Bronchial epithelial cell (primary cell): ENCODE data around the gene FARP1. TPM values are rescaled to one million over a fixed set of nuclear protein-coding genes. Genes with fewer than 3 reads are reported as not detected.
A peak's percentile ranks its signal among the peaks of the same experiment; 100 is the strongest.

Source experiments
- DNase-seq: peaks from one replicate; pipeline ENCODE4 v3.0.0-alpha.2; 2010; ENCODE audit warnings: low read depth
- FAIRE-seq: peaks from 2 replicates; lab custom pipeline; 2011; peaks lifted over from hg19 to GRCh38; lab: Jason Lieb, UNC
- H3K27me3 ChIP-seq: 2 replicates; pipeline ENCODE4 v1.5.1; 2011; ENCODE audit warnings: low read length; ENCODE audit not compliant: control insufficient read depth, insufficient read depth
- H3K36me3 ChIP-seq: 2 replicates; pipeline ENCODE4 v1.5.1; 2011; ENCODE audit warnings: low read length; ENCODE audit not compliant: control insufficient read depth, insufficient read depth
- H3K4me3 ChIP-seq: 2 replicates; pipeline ENCODE4 v1.5.1; 2011; ENCODE audit warnings: mild to moderate bottlenecking, low read depth, low read length, control low read depth
- total RNA-seq: library from RNA; depleted of rRNA; stranded (reverse); fragments of >200 nt; gene quantifications from 2 replicates; pipeline ENCODE4 v1.2.1, GENCODE V29; 2014
- TF ChIP-seq, protein P1 (sequence below): IDR thresholded peaks from 2 replicates; pipeline ENCODE4 v1.5.1; 2011; ENCODE audit warnings: mild to moderate bottlenecking, moderate library complexity, low read length, control low read depth, inconsistent platforms; ENCODE audit not compliant: insufficient read depth, severe bottlenecking

The FARP1 gene
- total RNA-seq, 1 donor from 2014 or later: 11.1 TPM

- Histone ChIP-seq H3K27me3 (no peaks in the 10 kb centered on the region), H3K36me3 (no peaks in the 10 kb centered on the region), H3K4me3 (no peak overlapping the region)
- FAIRE-seq (no peak), DNase-seq (peak; percentile 45)
- TF ChIP-seq, protein P1, sequence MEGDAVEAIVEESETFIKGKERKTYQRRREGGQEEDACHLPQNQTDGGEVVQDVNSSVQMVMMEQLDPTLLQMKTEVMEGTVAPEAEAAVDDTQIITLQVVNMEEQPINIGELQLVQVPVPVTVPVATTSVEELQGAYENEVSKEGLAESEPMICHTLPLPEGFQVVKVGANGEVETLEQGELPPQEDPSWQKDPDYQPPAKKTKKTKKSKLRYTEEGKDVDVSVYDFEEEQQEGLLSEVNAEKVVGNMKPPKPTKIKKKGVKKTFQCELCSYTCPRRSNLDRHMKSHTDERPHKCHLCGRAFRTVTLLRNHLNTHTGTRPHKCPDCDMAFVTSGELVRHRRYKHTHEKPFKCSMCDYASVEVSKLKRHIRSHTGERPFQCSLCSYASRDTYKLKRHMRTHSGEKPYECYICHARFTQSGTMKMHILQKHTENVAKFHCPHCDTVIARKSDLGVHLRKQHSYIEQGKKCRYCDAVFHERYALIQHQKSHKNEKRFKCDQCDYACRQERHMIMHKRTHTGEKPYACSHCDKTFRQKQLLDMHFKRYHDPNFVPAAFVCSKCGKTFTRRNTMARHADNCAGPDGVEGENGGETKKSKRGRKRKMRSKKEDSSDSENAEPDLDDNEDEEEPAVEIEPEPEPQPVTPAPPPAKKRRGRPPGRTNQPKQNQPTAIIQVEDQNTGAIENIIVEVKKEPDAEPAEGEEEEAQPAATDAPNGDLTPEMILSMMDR: no peak
Observed at GRCh38 chr13:98279473-98280175, 136.7 kb downstream of the FARP1 start.

DNA sequence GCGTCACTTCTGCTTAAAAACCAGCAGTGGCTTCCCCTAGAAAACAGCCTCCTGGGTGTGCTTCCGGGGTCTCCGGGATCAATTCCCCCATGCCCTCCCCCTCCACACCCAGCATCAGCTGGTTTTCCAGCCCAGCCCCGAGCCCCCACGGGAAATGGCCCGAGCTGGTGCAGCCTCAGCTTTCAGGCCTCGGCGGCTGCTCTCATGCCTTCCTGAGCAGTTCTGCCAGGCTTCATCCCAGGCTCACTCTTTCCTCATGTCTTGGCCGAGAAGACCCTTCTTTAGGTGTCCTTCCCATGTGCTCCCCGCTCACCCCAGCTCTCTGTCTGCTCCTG is 137.2 kb downstream of the FARP1 start:
- FAIRE-seq (no peak), DNase-seq (no peak)
- TF ChIP-seq, protein P1: no peak
- Histone ChIP-seq H3K36me3 (no peaks in the 10 kb centered on the region), H3K4me3 (no peak overlapping the region), H3K27me3 (no peaks in the 10 kb centered on the region)

DNA sequence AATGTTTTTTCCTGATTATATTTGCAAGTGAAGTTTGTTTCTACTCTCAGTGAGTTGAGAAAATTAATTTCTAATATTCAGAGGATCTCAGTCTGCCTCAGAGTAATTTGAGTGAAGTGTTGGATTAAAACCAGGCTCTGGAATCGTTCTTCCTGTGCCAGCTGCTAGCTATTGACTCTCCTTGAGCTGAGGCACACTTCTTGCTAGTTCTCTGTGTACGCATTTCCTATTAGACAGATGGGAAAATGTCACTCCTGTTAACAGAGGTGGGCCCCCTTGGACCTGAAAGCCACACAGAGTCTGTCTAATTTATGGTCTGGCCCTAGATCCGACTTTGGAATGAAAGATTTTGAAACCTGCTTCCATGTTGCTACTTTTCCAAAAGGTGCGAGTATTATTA is 141.8 kb downstream of the FARP1 start:
- no peak for FAIRE-seq
- TF ChIP-seq, protein P1: no peak

DNA sequence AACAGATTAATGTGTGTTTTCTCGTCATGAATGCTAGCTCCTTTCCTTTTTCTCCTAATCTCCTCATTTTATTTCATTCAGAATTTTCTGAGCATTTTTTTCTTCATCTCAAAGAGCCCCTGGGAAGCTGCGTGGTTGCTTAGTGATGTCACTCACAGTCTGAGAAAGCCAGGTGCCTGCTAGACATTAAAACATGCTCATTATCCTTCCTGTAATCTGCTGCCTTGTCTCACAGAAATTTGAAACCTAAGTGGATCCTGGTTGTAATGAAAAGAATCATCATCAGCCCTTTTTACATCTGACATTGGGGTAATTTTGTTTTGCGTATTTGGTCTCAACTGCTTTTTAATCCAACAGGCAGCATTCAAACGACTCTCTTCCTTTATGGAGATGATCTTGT is 142.4 kb downstream of the FARP1 start:
- no peaks in the 10 kb centered on the region for H3K27me3 ChIP-seq
- FAIRE-seq: no peak
- TF ChIP-seq, protein P1: no peak

More for the DNA sequence above, 141.8 kb downstream of the FARP1 start:
- Histone ChIP-seq H3K4me3 (no peak overlapping the region), H3K36me3 (no peaks in the 10 kb centered on the region), H3K27me3 (no peaks in the 10 kb centered on the region)
- DNase-seq: no peak

DNA sequence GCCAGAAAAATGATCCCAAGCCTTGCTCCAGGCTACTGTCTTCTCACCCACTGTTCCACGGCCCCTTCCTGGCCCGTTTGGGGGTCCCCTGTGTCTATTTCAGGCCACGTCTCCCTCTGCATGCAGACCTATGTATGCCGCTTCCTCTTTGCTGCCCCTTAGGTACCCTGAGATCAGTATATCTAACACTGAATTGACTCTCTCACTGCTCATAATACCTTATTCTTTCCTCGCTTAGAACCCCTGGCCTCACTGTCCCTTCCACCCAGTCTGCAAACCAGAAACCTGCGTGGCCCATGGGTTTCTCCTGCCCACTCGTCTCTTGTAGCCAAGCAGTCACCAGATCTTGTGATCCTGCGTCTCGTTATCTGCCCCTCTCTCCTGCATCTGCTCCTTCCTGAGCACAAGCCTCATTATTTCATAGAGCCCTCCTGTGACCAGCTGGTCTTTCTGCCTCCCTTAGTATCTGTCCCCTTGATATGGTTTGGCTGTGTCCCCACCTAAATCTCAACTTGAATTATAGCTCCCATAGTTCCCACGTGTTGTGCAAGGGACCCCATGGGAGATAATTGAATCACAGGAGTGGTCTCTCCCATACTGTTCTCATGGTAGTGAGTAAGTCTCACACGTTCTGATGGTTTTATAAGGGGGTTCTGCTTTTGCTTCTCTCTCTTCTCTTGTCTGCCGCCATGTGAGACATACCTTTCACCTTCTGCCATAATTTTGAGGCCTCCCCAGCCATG is 143.1 kb downstream of the FARP1 start:
- Histone ChIP-seq H3K27me3 (no peaks in the 10 kb centered on the region), H3K36me3 (no peaks in the 10 kb centered on the region), H3K4me3 (no peak overlapping the region)
- DNase-seq (no peak), FAIRE-seq (no peak)
- TF ChIP-seq, protein P1: no peak

More for the DNA sequence above, 142.4 kb downstream of the FARP1 start:
- Histone ChIP-seq H3K36me3 (no peaks in the 10 kb centered on the region), H3K4me3 (no peak overlapping the region)
- DNase-seq: no peak
